Measurements from ENCODE around the gene LGI4.

DNA sequence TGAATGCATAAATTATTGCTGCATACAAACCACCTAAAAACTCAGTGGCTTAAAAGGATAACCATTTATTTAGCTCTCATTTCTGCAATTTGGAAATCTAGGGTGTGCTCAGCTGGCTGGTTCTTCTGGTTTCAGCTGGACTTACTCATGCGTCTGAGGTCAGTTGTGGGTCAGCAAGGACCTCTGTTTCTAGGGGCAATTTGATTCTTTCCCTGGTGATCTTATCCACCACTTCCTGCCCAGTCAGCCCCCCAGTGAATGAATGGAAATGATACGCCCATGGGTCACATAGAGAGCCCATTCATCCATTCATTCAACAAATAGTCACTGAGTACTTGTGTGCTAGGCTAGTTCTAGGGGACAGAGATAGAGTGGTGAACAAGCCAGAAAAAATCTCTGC, 29.6 kb upstream of the LGI4 start:
- TF ChIP-seq, protein P1, sequence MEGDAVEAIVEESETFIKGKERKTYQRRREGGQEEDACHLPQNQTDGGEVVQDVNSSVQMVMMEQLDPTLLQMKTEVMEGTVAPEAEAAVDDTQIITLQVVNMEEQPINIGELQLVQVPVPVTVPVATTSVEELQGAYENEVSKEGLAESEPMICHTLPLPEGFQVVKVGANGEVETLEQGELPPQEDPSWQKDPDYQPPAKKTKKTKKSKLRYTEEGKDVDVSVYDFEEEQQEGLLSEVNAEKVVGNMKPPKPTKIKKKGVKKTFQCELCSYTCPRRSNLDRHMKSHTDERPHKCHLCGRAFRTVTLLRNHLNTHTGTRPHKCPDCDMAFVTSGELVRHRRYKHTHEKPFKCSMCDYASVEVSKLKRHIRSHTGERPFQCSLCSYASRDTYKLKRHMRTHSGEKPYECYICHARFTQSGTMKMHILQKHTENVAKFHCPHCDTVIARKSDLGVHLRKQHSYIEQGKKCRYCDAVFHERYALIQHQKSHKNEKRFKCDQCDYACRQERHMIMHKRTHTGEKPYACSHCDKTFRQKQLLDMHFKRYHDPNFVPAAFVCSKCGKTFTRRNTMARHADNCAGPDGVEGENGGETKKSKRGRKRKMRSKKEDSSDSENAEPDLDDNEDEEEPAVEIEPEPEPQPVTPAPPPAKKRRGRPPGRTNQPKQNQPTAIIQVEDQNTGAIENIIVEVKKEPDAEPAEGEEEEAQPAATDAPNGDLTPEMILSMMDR (IDR thresholded peaks at IDR 0.05; ENCODE audit: low read length): no peak
- no peak for TF ChIP-seq EZH2phosphoT487 (IDR thresholded peaks at IDR 0.05; ENCODE audit: low read length)
